Kidney (tissue), 14 donors: ENCODE data around the gene RIMS4. TPM values are rescaled to one million over a fixed set of nuclear protein-coding genes. Genes with fewer than 3 reads are reported as not detected.

Source experiments
- DNase-seq, 5 donors: peaks; one replicate each; pipeline ENCODE4 v3.0.0-alpha.2; 2013 to 2020
- FAIRE-seq: peaks from 2 replicates; lab custom pipeline; 2012; peaks lifted over from hg19 to GRCh38; lab: Jason Lieb, UNC
- H3K27ac ChIP-seq, 2 donors: one replicate each; pipeline ENCODE4 v1.7.0; 2013; ENCODE audit warnings: low read depth in 2 of 2, low read length in 2 of 2, inconsistent platforms in 1 of 2
- H3K27me3 ChIP-seq: one replicate; pipeline ENCODE4 v1.7.1; 2013; ENCODE audit warnings: low read length, inconsistent platforms; ENCODE audit not compliant: control insufficient read depth, insufficient read depth
- H3K36me3 ChIP-seq, 3 donors: one replicate each; pipeline versions ENCODE4 v1.7.0 to v1.7.1; 2013; ENCODE audit warnings: low read length in 3 of 3, control low read depth in 1 of 3, inconsistent platforms in 1 of 3; ENCODE audit not compliant: insufficient read depth in 3 of 3, control insufficient read depth in 2 of 3
- H3K4me1 ChIP-seq, 3 donors: one replicate each; pipeline versions ENCODE4 v1.7.0 to v1.7.1; 2013; ENCODE audit warnings: low read length in 3 of 3, inconsistent platforms in 1 of 3, low read depth in 1 of 3; ENCODE audit not compliant: control insufficient read depth in 2 of 3, insufficient read depth in 2 of 3
- H3K4me3 ChIP-seq, 3 donors: one replicate each; pipeline versions ENCODE4 v1.7.0 to v1.8.1; 2013; ENCODE audit warnings: low read length in 3 of 3, control low read depth in 1 of 3, inconsistent platforms in 1 of 3
- H3K9ac ChIP-seq, 3 donors: one replicate each; pipeline versions ENCODE4 v1.7.0 to v1.7.1; 2013; ENCODE audit warnings: low read length in 3 of 3, control low read depth in 1 of 3, inconsistent platforms in 1 of 3
- H3K9me3 ChIP-seq, 3 donors: one replicate each; pipeline versions ENCODE4 v1.7.0 to v1.7.1; 2013; ENCODE audit warnings: low read length in 3 of 3, control low read depth in 1 of 3, inconsistent platforms in 1 of 3; ENCODE audit not compliant: control insufficient read depth in 2 of 3, insufficient read depth in 1 of 3
- CTCF ChIP-seq: IDR thresholded peaks from 3 replicates; pipeline ENCODE4 v1.5.1; 2012; ENCODE audit warnings: mild to moderate bottlenecking, moderate library complexity, borderline replicate concordance; ENCODE audit not compliant: insufficient read depth; ENCODE audit errors: extremely low read depth
- intact Hi-C: fragments of 100-400 bp; cut with DNase I; formaldehyde crosslinking; loops from one replicate; pipeline ENCODE4 v1.11.1; 2022
- polyA plus RNA-seq: library from polyadenylated mRNA; stranded (reverse); fragments of 350-450 nt; fragmentation: Illumina TruSeq; extraction: RNeasy Lipid Tissue Mini Kit (QIAGEN cat#74804); gene quantifications from one replicate; pipeline ENCODE4 v1.2.3, GENCODE V29; 2014; ENCODE audit warnings: low read depth, low replicate concordance; ENCODE audit not compliant: insufficient read depth
- total RNA-seq: library from RNA; stranded (reverse); fragmentation: NEBNext Ultra II Directional; extraction: Animal tissue kit (Norgen Biotek cat#: 25700); gene quantifications from one replicate; pipeline ENCODE4 v1.2.1, GENCODE V29; 2021
- donor health status: control.
- donor health status: control.
- donor health status: control.
- donor health status: control.
- donor health status: control.
- donor health status: DM: yes; HTN: yes; CAD: no.
- donor health status: Normal renal cell carcinoma (clear cell type).

Gene RIMS4
- total and polyA plus RNA-seq, 2 donors from 2014 or later, result 0.13 TPM; not detected in 1

GRCh38 chr20:44795836-44796235 lies 14.5 kb downstream of the RIMS4 start:
- H3K27ac ChIP-seq, result no peak overlapping the region
- no peak for DNase-seq
- no peak overlapping the region for H3K4me3 ChIP-seq
- H3K27me3 ChIP-seq, result no peaks in the 10 kb centered on the region
- no peaks in the 10 kb centered on the region for H3K4me1 ChIP-seq
- H3K36me3 ChIP-seq, result no peaks in the 10 kb centered on the region
- no peak overlapping the region for H3K9ac ChIP-seq
- no peaks in the 10 kb centered on the region for H3K9me3 ChIP-seq
- intact Hi-C loops, result no loop called here
- no peak for FAIRE-seq
- TF ChIP-seq CTCF, result no peak

- Histone ChIP-seq H3K27ac (no peak overlapping the region), H3K27me3 (no peaks in the 10 kb centered on the region), H3K4me3 (no peak overlapping the region), H3K36me3 (no peaks in the 10 kb centered on the region), H3K4me1 (no peaks in the 10 kb centered on the region), H3K9me3 (no peaks in the 10 kb centered on the region), H3K9ac (no peak overlapping the region)
- TF ChIP-seq CTCF, result no peak
- no peak for FAIRE-seq
- intact Hi-C loops, result no loop called here
- DNase-seq, result no peak
These were observed 17.6 kb downstream of the RIMS4 start for GRCh38 chr20:44792796-44793195.

GRCh38 chr20:44790638-44791393 lies 19.5 kb downstream of the RIMS4 start:
- Histone ChIP-seq H3K9me3 (no peaks in the 10 kb centered on the region), H3K4me1 (no peaks in the 10 kb centered on the region), H3K4me3 (no peak overlapping the region), H3K9ac (no peak overlapping the region), H3K36me3 (no peaks in the 10 kb centered on the region), H3K27me3 (no peaks in the 10 kb centered on the region), H3K27ac (no peak overlapping the region)
- TF ChIP-seq CTCF, result no peak
- intact Hi-C loops, result no loop called here
- DNase-seq (no peak), FAIRE-seq (no peak)
